OCI-LY1 (cell line): ENCODE measurements around the gene ALKBH7.

Experiments used
- H2AFZ ChIP-seq: fragments of 200-600 bp; sonication (generic), shearing (Covaris generic); 2 replicates; pipeline ENCODE4 v1.6.0; 2014; ENCODE audit warnings: antibody characterized with exemption, mild to moderate bottlenecking, low read length
- H3F3A ChIP-seq: fragments of 200-600 bp; sonication (generic), shearing (Covaris generic); 2 replicates; pipeline ENCODE4 v1.6.0; 2014; ENCODE audit warnings: mild to moderate bottlenecking, antibody characterized with exemption, low read length, moderate library complexity; ENCODE audit not compliant: insufficient read depth
- H3K27ac ChIP-seq: fragments of 200-600 bp; sonication (generic); 2 replicates; pipeline ENCODE4 v1.5.1; 2014; ENCODE audit warnings: low read length, mixed run types, mild to moderate bottlenecking, low read depth; ENCODE audit not compliant: poor library complexity, severe bottlenecking
- H3K27me3 ChIP-seq: fragments of 200-600 bp; sonication (generic); 2 replicates; pipeline ENCODE4 v1.6.0; 2014; ENCODE audit warnings: antibody characterized with exemption, mild to moderate bottlenecking, low read length, moderate library complexity; ENCODE audit not compliant: insufficient read depth
- H3K36me3 ChIP-seq: fragments of 200-600 bp; sonication (generic); 2 replicates; pipeline ENCODE4 v1.6.1; 2014; ENCODE audit warnings: mild to moderate bottlenecking, antibody characterized with exemption, low read length, moderate library complexity, mixed read lengths; ENCODE audit not compliant: insufficient read depth
- H3K4me1 ChIP-seq: fragments of 200-600 bp; sonication (generic); 2 replicates; pipeline ENCODE4 v1.5.1; 2014; ENCODE audit warnings: mild to moderate bottlenecking, low read length, moderate library complexity; ENCODE audit not compliant: insufficient read depth, severe bottlenecking
- H3K4me2 ChIP-seq: fragments of 200-600 bp; sonication (generic), shearing (Covaris generic); 2 replicates; pipeline ENCODE4 v1.6.1; 2014; ENCODE audit warnings: low read length
- H3K4me3 ChIP-seq: fragments of 200-600 bp; sonication (generic); 2 replicates; pipeline ENCODE4 v1.5.1; 2014; ENCODE audit warnings: low read length, low read depth, mild to moderate bottlenecking, mixed read lengths; ENCODE audit not compliant: poor library complexity, severe bottlenecking
- H3K79me2 ChIP-seq: fragments of 200-600 bp; shearing (Covaris generic); 2 replicates; pipeline ENCODE4 v1.6.1; 2016; ENCODE audit warnings: mixed run types, low read length, mixed read lengths; ENCODE audit not compliant: insufficient read depth
- H3K9ac ChIP-seq: fragments of 200-600 bp; sonication (generic), shearing (Covaris generic); 2 replicates; pipeline ENCODE4 v1.6.1; 2014; ENCODE audit warnings: mild to moderate bottlenecking, low read length, mixed read lengths
- H3K9me2 ChIP-seq: fragments of 200-600 bp; sonication (generic), shearing (Covaris generic); 2 replicates; pipeline ENCODE4 v1.6.1; 2014; ENCODE audit warnings: low read depth, mild to moderate bottlenecking, low read length, mixed read lengths
- H3K9me3 ChIP-seq: fragments of 200-600 bp; shearing (Covaris generic); 2 replicates; pipeline ENCODE4 v1.6.1; 2014; ENCODE audit warnings: low read length, mixed read lengths
- H4K20me1 ChIP-seq: fragments of 200-600 bp; sonication (generic), shearing (Covaris generic); 2 replicates; pipeline ENCODE4 v1.6.0; 2016; ENCODE audit warnings: mild to moderate bottlenecking, low read length; ENCODE audit not compliant: insufficient read depth
- EZH2 ChIP-seq: fragments of 200-600 bp; sonication (generic), shearing (Covaris generic); IDR thresholded peaks from 2 replicates; pipeline ENCODE4 v1.8.0; 2017; ENCODE audit warnings: borderline replicate concordance, mixed run types, mild to moderate bottlenecking, antibody characterized with exemption, low read length, moderate library complexity, mixed read lengths
- TF ChIP-seq, protein P1 (sequence below): fragments of 200-600 bp; sonication (generic), shearing (Covaris generic); IDR thresholded peaks from 2 replicates; pipeline ENCODE4 v1.5.1; 2017; ENCODE audit warnings: mild to moderate bottlenecking, antibody characterized with exemption, low read length, moderate library complexity, mixed read lengths

ALKBH7 gene

DNA sequence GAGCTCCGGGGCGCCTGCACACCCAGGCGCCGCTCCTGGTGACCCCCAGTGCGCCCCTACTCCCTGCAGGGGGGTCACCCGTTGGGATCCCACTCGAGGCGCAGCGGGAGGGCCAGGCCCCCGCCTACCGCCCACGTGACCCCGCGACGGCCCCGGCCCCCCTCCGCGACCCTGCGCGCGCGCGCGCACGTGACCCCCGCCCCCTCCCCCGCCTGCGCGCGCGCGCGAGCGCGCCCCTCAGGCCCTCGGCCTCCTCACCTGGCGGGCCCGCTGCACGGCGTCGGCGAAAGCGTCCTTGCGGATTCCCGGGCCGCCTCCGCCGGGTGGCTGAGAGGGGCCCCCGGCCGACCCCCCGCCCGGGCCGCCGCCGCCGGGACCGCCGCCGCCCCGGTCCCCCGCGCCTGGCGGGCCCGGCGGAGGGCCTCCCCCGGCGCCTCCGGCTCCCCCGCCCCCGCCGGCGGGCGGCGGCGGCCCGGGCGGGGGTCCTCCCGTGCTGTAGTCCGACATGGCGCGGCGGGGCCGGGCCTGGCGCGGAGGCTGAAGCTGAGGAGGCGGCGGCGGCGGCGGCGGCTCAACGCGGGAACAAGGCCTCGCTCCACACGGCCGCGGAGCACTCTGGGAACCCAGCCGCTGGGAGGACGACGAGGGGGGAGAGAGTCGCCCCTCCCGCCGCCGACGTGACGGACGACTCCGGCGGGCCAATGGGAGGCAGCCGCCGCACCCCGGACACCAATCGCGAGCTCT, 51.8 kb downstream of the ALKBH7 start, which contains the start of gene KHSRP:
KHSRP (minus strand) TSS at position 617 of the 744 bp plus-strand sequence; CDS start at position 507, 110 bp downstream.
- no peaks in the 10 kb centered on the region for H3K9me2 ChIP-seq
- peak within 1 kb of the TSS; percentile 86 for H3K4me2 ChIP-seq
- H3K79me2 ChIP-seq, result peaks cover 43% of the 10 kb centered on the region
- TF ChIP-seq EZH2, result no peak
- TF ChIP-seq, protein P1, sequence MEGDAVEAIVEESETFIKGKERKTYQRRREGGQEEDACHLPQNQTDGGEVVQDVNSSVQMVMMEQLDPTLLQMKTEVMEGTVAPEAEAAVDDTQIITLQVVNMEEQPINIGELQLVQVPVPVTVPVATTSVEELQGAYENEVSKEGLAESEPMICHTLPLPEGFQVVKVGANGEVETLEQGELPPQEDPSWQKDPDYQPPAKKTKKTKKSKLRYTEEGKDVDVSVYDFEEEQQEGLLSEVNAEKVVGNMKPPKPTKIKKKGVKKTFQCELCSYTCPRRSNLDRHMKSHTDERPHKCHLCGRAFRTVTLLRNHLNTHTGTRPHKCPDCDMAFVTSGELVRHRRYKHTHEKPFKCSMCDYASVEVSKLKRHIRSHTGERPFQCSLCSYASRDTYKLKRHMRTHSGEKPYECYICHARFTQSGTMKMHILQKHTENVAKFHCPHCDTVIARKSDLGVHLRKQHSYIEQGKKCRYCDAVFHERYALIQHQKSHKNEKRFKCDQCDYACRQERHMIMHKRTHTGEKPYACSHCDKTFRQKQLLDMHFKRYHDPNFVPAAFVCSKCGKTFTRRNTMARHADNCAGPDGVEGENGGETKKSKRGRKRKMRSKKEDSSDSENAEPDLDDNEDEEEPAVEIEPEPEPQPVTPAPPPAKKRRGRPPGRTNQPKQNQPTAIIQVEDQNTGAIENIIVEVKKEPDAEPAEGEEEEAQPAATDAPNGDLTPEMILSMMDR, result no peak
- no peaks in the 10 kb centered on the region for H3F3A ChIP-seq
- peaks cover 23% of the 10 kb centered on the region for H3K4me1 ChIP-seq
- H3K36me3 ChIP-seq, result peaks cover 43% of the 10 kb centered on the region
- no peak within 1 kb of the TSS for H2AFZ ChIP-seq
- peak within 1 kb of the TSS; percentile 71 for H3K27ac ChIP-seq
- H3K9ac ChIP-seq, result peak within 1 kb of the TSS; percentile 86
- H3K4me3 ChIP-seq, result peak within 1 kb of the TSS; percentile 94
- H4K20me1 ChIP-seq, result no peaks in the 10 kb centered on the region
- H3K9me3 ChIP-seq, result no peaks in the 10 kb centered on the region
- no peaks in the 10 kb centered on the region for H3K27me3 ChIP-seq
